Stomach (tissue), 4 donors: ENCODE results near the gene KDM3A.

Experiments used
- POLR2A ChIP-seq, 4 donors: fragments of 450-650 bp; IDR thresholded peaks; one replicate each; pipeline ENCODE4 v1.6.1; 2016; ENCODE audit warnings: antibody characterized with exemption in 4 of 4, control low read depth in 2 of 4, mild to moderate bottlenecking in 1 of 4, moderate library complexity in 1 of 4
- TF ChIP-seq, protein P1 (sequence below), 7 experiments: fragments of 450-650 bp in 4 of 7; fragments of 200-600 bp in 3 of 7; sonication (generic) in 3 of 7; IDR thresholded peaks; one replicate each; pipeline ENCODE4 v1.5.1; 2016 to 2019; ENCODE audit warnings: antibody characterized with exemption in 7 of 7, control low read depth in 2 of 7, mild to moderate bottlenecking in 1 of 7

DNA sequence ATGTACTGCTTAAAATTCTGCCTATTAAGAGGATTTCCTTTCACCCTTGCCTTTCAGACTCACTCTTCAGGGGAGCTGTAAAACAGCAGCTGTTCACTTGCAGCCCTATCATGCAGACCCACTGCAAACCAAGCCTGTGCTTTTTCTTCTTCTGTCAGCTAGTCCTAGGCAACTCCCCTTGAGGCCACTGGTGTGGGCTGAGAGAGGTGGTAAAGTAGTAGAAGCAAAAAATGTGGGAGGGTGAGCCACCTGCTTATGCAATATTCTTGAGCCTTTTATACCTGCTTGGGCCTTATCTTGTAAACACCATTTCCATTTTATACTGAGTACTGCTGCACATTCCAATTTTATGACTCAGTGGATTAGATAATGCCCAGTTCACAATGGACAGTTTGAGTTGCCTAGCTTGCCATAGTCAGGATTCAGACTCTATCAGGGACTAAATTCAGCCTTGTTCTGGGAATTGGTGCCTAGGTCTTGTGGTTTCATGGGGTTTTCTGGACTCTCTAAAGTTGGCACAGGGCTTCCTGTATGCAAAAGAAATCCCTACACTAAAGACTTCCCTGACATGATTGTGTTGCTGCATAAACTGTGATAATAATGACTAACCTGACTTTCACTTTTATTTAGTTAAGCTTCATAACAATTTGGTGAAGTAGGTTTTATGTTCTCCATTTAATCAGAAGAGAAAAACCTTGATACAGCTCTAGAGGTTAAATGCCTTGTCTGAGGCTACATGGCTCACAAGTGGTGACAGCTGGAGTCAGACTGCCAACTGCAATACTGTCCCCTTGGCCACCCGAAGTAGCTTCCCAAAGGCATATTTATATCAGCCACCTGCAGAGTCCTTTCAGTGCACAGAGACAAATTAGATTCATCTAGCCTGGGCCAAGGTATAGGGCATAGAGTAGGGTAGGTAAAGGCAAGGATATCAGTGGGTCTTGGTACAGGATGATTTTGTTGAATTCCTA, 47.4 kb upstream of the KDM3A start:
- TF ChIP-seq POLR2A (IDR thresholded peaks at IDR 0.05), result no peak
- TF ChIP-seq, protein P1, sequence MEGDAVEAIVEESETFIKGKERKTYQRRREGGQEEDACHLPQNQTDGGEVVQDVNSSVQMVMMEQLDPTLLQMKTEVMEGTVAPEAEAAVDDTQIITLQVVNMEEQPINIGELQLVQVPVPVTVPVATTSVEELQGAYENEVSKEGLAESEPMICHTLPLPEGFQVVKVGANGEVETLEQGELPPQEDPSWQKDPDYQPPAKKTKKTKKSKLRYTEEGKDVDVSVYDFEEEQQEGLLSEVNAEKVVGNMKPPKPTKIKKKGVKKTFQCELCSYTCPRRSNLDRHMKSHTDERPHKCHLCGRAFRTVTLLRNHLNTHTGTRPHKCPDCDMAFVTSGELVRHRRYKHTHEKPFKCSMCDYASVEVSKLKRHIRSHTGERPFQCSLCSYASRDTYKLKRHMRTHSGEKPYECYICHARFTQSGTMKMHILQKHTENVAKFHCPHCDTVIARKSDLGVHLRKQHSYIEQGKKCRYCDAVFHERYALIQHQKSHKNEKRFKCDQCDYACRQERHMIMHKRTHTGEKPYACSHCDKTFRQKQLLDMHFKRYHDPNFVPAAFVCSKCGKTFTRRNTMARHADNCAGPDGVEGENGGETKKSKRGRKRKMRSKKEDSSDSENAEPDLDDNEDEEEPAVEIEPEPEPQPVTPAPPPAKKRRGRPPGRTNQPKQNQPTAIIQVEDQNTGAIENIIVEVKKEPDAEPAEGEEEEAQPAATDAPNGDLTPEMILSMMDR (IDR thresholded peaks at IDR 0.05), result no peak
